GM18505 (cell line): ENCODE data around the gene STRA8.

ENCODE experiments used
- ATAC-seq: cut with Tn5 transposase; IDR thresholded peaks from one replicate; pipeline ENCODE4 v1.9.1; 2021; ENCODE audit not compliant: unreplicated experiment
- POLR2A ChIP-seq: IDR thresholded peaks from 4 replicates; pipeline ENCODE4 v1.6.1; 2011; ENCODE audit warnings: borderline replicate concordance; ENCODE audit not compliant: insufficient read depth, insufficient read length; ENCODE audit errors: extremely low read depth

The STRA8 gene

GRCh38 chr7:135258585-135258984 is 24.9 kb downstream of the STRA8 start:
- ATAC-seq: no peak
- TF ChIP-seq POLR2A: no peak

DNA sequence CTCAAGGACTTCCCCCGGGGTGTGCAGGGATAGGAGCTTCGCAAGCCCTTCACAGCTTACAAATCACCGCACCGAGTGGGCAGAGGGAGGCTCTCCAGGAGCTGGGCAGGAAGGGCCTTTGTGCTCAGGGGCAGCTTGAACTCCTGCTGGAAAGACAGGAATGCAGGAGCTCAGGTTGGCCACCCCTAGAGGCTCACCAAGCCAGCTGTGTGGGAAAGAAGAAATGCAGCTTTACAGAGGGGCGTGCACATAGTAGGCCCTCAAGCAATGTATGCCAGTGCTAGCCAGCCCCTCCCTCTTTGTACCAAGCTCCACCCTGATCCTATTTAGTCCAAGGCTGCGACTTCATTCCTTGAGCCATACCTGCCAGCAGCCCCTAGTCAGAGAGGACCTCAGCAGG is 26.1 kb downstream of the STRA8 start:
- no peak for TF ChIP-seq POLR2A
- ATAC-seq: no peak

DNA sequence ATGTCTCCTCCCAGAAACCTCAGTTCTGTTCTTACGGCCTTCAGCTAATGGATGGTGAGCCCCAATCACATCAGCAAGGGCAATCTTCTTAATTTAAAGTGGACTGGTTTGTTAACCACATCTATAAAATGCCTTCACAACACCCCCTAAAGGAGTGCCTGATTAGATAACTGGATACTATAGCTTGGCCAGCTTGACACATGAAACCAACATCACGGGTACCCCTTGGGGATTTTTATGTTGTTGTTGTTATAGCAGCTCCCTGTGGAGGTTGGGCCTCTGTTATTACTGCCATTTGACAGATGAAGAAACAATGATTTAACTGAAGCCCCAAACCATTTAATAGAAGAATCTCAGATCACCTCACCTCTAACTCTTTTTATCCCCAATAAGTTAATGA is 26.8 kb downstream of the STRA8 start:
- ATAC-seq: no peak
- TF ChIP-seq POLR2A: no peak

DNA sequence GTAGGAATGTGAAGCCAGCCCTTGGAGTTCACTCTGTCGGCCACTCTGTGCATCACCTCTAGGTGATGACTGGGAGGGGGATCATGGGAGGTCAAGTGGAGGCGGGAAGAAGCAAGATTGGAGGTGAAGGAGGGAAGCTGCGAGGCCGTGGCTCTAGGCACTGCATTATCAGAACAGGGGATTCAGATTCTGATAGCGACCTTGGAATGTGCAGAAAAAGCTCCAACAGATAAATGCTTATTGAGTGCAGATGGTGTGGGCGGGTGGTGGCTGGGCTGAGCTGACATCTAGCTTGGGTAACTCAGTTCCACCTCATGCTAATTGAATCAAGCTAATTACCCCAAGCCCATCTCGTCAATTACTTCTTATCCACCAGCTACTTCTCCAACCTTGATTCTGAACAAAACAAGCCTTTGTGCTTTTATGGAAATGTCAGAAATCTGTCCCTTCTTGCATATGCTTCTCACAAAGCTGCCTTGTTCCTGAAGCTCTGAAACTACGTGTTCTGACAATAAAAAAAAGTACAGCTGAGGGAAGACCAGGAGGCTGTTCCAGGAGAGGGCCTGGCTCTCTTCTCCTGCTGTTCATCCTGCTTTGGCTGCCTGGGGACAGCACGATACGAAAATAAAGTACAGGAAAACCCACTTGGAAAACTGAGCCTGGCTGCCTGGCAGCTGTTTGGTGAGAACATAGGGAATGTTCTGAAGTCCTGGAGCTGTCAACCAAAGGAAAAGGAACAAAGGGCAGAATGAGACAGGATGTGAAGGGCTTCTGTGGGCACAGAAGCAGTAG is 27.5 kb downstream of the STRA8 start:
- TF ChIP-seq POLR2A: no peak
- ATAC-seq: no peak

- no peak for ATAC-seq
Measured at GRCh38 chr7:135262623-135263320, 29.1 kb downstream of the STRA8 start.

DNA sequence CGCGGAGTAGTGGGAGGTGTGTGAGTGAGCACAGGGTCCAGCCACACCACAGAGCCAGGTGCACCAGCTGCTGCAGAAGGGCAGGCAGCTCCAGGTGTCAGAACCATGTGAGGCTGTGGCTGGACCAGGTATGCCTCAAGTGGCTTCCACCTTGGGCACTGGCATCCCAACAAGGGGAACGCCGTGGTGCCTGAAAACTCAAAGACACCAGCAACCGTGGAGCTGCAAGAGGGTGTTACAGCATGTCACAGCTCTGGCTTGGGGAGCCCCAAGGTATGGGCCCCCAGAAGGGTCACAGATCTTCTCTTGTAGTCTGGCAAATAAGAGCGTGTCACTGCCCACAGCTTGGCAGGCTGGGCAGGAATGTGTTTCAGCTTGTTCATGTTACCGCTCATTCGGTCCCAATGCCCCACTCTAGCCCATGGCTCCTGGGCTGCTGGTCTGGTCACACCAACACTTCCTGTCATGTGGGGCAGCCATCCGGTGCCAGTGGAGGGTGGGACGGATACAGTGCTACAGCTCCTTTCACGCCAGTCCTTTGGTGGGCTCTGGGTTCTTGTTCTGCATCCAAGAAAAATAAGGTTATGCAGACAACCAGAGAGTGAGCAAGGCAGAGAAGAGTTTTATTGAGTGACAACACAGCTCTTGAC is 29.8 kb downstream of the STRA8 start:
- ATAC-seq: no peak
- no peak for TF ChIP-seq POLR2A

More at GRCh38 chr7:135262623-135263320, 29.1 kb downstream of the STRA8 start:
- TF ChIP-seq POLR2A: no peak

DNA sequence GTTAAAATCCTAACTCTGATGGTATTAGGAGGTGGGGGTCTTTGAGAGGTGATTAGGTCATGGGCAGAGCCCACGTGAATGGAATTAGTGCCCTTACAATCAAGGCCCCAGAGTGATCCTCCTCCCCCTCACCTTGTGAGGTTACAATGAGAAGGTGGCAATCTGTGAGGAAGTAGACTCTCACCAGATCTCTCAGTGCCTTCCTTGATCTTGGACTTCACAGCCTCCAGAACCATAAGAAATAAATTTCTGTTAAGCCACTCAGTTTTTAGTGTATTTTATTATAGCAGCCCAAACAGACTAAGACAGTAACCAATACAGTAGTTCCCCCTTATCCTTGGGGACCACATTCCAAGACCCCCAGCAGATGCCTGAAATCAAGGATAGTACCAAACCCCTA is 32.0 kb downstream of the STRA8 start:
- no peak for TF ChIP-seq POLR2A
- no peak for ATAC-seq

- no peak for TF ChIP-seq POLR2A
- ATAC-seq: no peak
Measured at GRCh38 chr7:135269921-135270320, 36.3 kb downstream of the STRA8 start.

DNA sequence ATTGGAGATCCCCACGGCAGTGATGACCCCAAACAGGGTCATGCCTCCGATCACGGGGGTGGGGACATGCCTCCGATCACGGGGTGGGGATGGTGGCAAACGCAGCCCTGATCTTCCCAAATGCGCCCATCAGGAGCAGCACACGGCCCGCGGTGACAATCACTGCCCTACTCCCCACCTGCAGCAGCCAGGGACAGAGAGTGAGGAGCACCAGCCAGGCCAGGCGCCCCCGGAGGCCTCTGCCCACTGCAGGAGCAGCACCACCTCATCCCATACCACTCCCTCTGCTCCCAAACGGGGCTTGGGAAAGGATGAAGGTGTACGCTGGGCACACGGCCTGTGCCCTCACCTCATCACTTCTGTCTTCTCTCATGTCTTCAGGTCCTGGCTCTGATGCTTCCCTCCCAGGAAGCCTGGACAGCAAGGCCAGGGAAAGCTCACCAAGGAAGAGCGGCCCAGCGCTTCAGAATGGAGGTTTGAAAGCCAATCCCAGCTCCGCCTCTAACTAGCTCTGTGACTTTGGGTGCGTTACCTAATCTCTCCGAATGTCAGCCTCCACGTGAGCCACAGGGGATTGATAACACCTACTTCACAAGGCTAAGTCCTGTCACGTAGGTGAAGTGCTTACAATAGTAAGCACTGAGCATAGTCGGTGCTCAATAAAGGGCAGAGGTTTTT is 37.1 kb downstream of the STRA8 start:
- TF ChIP-seq POLR2A: no peak
- no peak for ATAC-seq

DNA sequence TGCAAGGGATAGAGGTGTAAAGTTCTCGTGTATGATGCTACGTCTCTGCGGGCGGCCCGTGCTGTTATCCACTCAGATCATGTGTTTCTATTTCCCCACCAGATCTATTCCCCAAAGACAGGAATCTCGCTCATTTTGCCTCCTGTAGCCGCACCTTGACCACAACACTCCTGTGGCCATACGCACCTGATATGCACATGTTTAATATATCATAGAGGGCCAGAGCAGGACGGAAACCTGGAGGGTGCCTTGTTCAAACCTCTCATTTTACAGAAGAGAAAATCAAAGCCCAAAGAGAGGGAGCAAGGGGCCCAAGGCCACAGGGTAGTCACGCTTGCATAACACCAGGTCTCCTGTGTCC is 37.6 kb downstream of the STRA8 start:
- no peak for TF ChIP-seq POLR2A
- ATAC-seq: no peak

DNA sequence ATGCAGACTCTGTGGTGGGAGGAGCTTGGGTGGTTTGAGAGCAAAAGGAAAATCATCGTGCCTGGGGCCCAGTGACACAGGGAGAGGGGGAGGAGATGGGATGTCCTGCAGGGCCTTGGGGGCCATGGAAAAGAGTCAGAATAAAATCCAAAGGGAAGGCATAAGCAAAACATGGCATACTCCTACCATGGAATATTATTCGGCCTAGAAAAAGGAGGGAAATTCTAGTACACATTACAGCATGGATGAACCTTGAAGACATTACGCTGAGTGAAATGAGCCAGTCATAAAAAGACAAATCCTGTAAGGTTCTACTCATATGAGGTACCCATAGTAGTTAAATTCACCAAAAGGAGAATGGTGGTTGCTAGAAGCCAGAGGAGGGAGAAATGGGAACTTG is 38.7 kb downstream of the STRA8 start:
- no peak for ATAC-seq
- TF ChIP-seq POLR2A: no peak

- no peak for ATAC-seq
- no peak for TF ChIP-seq POLR2A
Measured at GRCh38 chr7:135273581-135273980, 39.9 kb downstream of the STRA8 start.
